Skin of body (tissue), 2 donors: ENCODE data around the gene NRP1. TPM values are rescaled to one million over a fixed set of nuclear protein-coding genes. Genes with fewer than 3 reads are reported as not detected.

Experiments used
- DNase-seq: peaks from one replicate; lab custom pipeline; 2025; lab: John Stamatoyannopoulos, UW
- total RNA-seq: library from RNA; depleted of rRNA; stranded (reverse); fragments of >200 nt; gene quantifications from one replicate; pipeline ENCODE4 v1.2.3, GENCODE V29; 2014

NRP1 gene
- total RNA-seq, 1 donor from 2014 or later = 108 TPM

DNA sequence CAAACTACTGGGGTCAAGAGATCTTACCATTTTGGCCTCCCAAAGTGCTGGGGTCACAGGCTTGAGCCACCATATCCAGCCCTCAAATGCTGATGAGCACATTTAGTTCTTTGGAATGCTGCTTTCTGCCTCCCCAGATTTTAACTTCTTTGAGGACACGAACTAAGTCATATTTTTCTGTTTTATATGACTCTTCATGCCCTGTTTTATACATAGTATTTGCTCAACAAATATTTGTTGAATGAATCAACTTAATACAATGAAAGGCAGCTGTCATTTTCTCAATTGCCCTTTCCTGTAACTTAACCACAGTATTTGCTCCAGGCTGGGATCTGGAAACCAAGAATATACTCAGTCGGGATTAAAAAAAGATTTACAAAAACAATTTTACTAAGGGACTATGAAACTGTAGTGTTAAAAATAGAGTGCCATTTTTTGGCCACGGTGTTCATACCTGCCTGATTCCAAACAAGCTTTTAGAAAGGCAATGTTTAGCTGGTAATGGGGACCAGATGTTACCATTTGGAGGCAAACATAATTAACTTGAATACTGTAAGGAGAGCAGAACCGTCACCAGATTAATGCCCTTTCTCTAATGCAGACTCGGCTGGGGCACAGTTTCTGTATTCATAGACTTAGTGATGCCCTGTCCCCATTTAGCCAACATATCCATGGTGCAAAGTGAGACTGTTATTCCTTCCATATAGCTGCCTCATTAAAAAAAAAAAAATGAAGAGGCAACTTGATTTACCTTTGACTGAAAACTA, 117.6 kb downstream of the NRP1 start:
- no peak for DNase-seq

DNA sequence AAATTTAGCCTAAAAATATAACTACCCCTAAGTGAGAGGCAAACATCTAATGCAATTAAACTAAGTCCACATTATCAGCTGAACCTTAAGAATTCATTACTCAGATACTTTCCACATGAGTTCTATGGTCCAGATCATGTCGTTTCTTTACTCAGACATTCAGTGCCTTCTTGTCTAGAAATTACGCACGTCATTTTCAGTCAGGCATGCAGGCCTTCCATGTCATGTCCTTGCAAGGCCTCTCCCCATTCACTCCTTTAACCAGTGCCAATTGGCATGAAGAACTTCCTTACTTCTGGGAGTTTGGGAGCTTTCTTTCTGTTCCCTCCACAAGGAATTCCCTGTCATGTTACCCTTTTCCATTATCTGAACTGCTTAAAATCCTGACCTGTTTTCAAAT, 118.8 kb downstream of the NRP1 start:
- no peak for DNase-seq

- no peak for DNase-seq
Observed at GRCh38 chr10:33215154-33215553, 119.3 kb downstream of the NRP1 start.

GRCh38 chr10:33214174-33214573, 120.3 kb downstream of the NRP1 start:
- DNase-seq = no peak

- DNase-seq = no peak
Observed at GRCh38 chr10:33212061-33212748, 122.3 kb downstream of the NRP1 start.

DNA sequence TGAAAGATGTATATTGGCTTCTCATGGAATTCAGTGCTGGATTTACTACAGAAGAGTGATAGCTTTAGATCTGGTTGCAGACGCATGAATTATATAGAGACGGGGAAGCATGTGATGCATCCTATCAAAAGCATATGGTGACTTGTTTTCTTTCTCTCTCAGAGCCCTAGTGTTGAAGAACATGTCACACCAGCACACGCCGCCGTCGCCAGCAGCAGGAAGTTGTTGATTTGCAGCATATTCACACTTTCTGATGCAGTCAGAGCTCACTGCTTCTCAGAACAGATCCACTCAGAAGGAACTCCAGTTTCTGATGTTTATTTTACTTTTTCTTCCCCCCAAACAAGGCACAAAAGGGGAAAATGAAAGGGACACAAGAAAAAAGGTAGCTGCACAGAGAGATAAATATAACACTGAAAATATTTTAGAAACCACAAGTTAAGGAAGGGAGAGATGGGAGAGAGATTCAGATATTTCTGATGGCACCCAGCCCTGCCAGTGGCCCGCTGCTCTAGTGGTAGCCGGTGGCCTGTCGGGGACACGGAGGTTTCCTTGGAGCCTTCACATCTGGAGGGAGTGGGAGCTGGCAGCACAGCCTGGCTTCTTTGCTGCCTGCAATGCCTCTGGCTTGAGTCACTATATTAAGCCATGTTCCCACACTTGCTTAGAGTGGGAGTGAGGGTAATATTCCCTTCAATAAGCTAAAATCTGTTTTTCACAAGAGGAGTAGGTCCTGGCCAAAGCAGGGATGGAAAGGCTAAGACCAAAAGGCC, 123.2 kb downstream of the NRP1 start:
- peak; percentile 75 for DNase-seq

- DNase-seq = no peak
Observed at GRCh38 chr10:33209802-33210201, 124.7 kb downstream of the NRP1 start.

GRCh38 chr10:33208166-33208565, 126.3 kb downstream of the NRP1 start:
- no peak for DNase-seq

GRCh38 chr10:33204031-33204430, 130.4 kb downstream of the NRP1 start:
- peak; percentile 22 for DNase-seq

DNA sequence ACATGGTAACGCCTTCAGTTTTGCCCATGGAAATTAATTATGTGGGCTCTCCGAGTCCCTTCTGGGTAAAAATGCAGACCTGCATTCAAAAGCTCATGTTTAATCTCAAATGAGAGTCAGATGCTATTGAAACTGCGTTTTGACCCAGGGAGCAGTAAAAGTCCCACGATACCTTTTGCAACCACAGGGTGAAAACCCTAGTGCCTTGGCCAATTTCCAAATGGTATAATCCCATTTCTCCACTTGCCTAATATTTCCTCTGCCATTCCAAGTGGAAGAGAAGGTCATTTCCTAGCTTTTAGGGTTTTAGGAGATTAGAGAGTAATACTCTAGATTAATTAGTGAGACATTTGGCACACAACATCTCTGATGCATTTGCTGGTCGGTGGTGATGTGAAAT, 132.5 kb downstream of the NRP1 start:
- DNase-seq = no peak

DNA sequence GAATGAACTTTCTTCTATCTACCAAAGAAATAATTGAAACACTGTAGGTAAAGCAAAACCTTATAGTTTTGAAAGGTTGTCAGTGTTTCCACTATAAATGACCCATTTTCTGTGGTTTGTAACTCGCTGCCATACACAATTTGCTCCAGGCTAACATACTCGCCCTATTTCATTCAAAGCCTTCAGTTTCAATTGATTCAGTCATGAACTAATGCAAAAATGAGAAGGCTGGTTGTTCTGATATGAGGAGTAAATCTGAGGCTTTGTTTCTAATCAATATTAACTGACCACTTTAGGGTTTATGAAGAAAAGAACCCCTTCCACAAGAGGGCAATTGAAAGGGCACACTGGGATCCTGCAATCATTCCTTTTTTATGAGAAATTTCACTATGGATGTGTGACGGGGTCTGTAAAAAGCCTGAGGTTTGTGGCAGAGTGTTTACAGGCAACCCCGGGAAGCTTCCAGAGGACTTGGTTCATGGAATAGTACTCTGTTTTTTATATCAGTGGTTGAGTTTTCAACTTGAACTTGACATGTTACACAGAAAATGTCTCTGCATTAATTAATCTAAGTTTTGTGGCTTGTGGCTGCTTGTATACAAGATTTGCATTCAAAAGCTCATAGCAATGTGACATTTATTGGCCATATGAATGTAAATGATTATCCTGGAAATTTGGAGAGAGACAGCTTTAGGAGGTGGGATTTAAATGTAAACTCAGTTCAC, 133.2 kb downstream of the NRP1 start:
- no peak for DNase-seq

- DNase-seq = no peak
Observed at GRCh38 chr10:33199731-33200232, 134.7 kb downstream of the NRP1 start.

GRCh38 chr10:33198610-33199009, 135.9 kb downstream of the NRP1 start:
- DNase-seq = no peak

DNA sequence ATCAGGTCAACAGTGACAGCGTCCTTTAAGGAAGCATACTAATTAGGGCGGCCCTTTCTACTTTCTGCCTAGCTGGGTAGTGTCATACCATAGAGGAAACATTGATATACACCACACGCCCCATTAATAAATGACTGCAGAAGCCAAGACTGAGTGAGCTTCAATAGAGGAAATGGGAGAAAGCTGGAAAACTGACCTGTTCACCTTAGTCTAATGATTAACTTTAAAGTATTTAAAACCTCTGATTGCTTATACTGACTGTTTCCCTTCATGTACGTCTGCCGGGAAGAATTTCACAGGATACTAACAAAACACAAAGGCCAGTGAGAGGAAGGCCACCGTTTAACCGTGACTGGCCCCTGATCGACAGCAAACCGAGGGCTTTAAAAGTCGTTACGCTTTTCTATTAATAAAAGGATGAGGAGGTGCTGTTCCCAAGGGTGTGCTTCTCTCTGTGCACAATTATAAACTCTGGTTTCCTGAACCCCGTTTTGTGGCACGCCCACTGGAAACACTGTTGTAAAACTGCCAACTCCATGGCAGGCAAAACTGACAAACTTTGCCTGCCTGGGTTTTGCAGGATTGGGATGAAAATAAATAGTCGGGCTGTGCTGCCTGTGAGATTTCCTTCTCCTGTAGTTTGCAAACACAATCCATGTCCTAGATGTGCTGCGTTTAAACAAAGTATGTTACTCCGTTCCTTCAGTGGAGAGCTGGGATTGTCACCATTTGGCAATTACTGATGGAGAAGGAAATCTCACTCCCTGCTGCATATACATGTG, 137.6 kb downstream of the NRP1 start:
- DNase-seq = peak; percentile 55

DNA sequence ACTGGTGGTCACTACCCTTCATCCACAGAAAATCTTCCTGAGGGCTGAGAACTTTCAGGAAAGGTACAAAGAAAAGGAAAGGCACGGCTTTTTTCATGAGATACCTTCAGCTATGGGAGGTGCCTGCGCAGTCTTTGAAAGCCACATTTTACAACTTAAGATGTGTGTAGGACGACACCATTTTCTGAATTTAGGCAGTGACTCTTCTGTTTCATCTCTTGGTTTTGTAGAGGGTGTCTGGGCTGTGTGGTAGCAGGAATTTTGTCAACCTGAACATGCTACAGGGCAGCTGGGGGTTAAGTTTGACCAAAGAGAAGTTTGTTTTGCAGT, 138.1 kb downstream of the NRP1 start:
- DNase-seq = no peak

DNA sequence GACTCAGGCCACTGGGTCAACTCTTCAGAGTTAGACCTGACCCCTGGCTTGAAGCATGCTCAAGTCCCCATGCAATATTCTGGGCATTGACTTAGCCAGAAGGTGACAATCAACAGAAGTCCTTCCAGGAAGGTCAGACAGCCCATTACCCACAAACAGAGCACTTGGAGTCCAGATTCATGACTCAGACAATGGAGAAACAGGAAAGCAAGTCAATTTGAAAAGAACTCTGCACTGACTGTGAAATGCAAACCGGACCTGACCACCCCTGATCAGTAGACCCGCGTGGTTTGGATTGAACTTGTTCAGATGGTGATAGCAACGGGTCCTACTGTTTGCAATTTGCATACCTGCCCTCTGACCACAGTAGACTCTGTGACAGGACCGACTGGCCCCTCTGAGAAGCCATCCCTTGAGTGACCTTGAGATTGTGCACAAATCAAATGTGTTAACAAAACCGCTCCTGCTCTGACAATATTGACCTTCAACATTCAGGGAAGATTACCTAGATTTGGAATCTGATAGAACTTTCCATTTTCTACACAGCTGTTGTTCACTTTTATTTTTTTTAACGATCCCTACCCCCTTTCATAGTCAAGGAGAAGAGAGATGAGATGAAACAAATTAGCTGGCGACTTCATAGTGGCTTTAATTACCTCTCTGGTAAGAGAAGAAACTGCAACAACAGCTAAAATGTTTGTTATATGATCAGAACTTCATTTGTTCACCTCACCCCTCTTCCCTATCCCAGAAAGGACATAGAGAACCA, 138.7 kb downstream of the NRP1 start:
- DNase-seq = no peak

DNA sequence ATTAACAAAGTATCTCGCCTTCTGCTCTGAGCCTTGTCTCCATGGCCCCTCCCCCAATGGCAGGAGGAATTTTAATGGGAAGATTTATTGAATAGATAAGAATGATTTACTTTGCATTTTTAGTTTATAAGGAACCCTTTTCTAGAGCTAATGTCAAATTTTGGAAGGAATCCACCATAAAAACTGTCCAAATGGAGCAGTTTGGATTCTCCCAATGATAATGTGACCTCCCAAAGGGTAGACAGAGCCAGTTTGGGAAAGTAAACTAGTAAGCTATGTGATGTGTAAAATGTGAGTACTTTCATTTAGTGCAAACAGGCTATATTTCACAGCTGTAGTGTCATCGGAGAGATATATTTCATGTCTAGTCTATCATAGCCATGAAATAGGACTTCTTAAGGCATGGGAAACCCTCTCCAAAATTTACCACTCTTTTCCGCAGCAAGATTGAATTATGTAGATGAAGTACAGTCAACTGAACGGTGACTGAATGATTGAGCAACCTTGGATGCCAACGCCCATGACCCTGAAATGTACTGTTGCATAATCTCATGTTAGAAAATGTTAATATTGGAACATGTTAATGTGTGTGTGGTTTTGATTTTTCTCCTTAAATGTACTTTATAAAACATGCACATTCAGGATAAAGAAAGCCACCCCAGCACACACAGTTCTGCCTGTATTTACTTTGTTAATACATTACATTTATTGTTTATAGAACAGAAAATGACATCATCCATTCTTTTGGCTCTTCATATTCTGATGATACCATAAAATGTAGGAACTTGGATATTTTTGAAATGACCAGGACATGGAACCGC, 140.6 kb downstream of the NRP1 start:
- peak; percentile 86 for DNase-seq

GRCh38 chr10:33193057-33193700, 141.3 kb downstream of the NRP1 start:
- peak; percentile 93 for DNase-seq

- DNase-seq = no peak
Observed at GRCh38 chr10:33192190-33192589, 142.3 kb downstream of the NRP1 start.
